BJ (cell line): ENCODE data around the gene CRYZL1. TPM values are rescaled to one million over a fixed set of nuclear protein-coding genes. Genes with fewer than 3 reads are reported as not detected.

Experiments
- CTCF ChIA-PET: fragments of 350-600 bp; formaldehyde crosslinking; extraction: SDS; loops from one replicate; lab custom pipeline; 2021; ENCODE audit warnings: antibody characterized with exemption, inconsistent platforms; lab: Yijun Ruan, JAX
- POLR2A ChIA-PET: fragments of 300-600 bp; sonication (Branson Sonifier 250); formaldehyde crosslinking; extraction: SDS; loops from one replicate; lab custom pipeline; 2021; ENCODE audit warnings: antibody characterized with exemption; lab: Charles Lee
- DNase-seq: peaks from one replicate; pipeline ENCODE4 v3.0.0-alpha.2; 2011; ENCODE audit warnings: low read depth
- H3K27me3 ChIP-seq: 2 replicates; pipeline ENCODE4 v1.6.0; 2011; ENCODE audit warnings: low read length; ENCODE audit not compliant: control insufficient read depth, insufficient read depth
- H3K36me3 ChIP-seq: 2 replicates; pipeline ENCODE4 v1.5.1; 2011; ENCODE audit warnings: low read length; ENCODE audit not compliant: control insufficient read depth, insufficient read depth
- H3K4me3 ChIP-seq: 2 replicates; pipeline ENCODE4 v1.5.1; 2011; ENCODE audit warnings: low read depth, mild to moderate bottlenecking, control low read depth, low read length
- CTCF ChIP-seq: IDR thresholded peaks from 2 replicates; pipeline ENCODE4 v1.5.1; 2011; ENCODE audit warnings: low read depth, mild to moderate bottlenecking, control low read depth, inconsistent platforms, low read length, moderate library complexity; ENCODE audit not compliant: insufficient read depth
- polyA plus RNA-seq: library from polyadenylated mRNA; depleted of rRNA; stranded (reverse); fragments of >200 nt; gene quantifications from 2 replicates; pipeline ENCODE4 v1.2.3, GENCODE V29; 2011

CRYZL1 gene
- polyA plus RNA-seq, 1 experiment, result 21.2 TPM

- ChIA-PET POLR2A (no interaction called here), CTCF (no interaction called here)
- DNase-seq, result no peak
- peaks cover 16% of the 10 kb centered on the region for H3K36me3 ChIP-seq
- TF ChIP-seq CTCF, result no peak
- H3K4me3 ChIP-seq, result no peak overlapping the region
- no peaks in the 10 kb centered on the region for H3K27me3 ChIP-seq
Measured at GRCh38 chr21:33558777-33559421, 82.6 kb downstream of the CRYZL1 start.

- TF ChIP-seq CTCF, result no peak
- Histone ChIP-seq H3K4me3 (no peak overlapping the region), H3K36me3 (peaks cover 25% of the 10 kb centered on the region), H3K27me3 (no peaks in the 10 kb centered on the region)
- DNase-seq, result no peak
- ChIA-PET POLR2A (interaction anchor here (0.6 kb wide), 2 partner anchors 12 to 402 kb away, joined by 5 read pairs; no protein-coding TSS in a partner anchor), CTCF (interaction anchor here (1.3 kb wide), 2 partner anchors 9 to 11 kb away, joined by 3 to 5 read pairs; no protein-coding TSS in a partner anchor)
Measured at GRCh38 chr21:33557447-33557846, 84.1 kb downstream of the CRYZL1 start.

GRCh38 chr21:33554982-33555344, 86.6 kb downstream of the CRYZL1 start:
- H3K27me3 ChIP-seq, result no peaks in the 10 kb centered on the region
- peaks cover 38% of the 10 kb centered on the region for H3K36me3 ChIP-seq
- CTCF ChIA-PET, result interaction anchor here (1.7 kb wide), 1 partner anchor 28 kb away, joined by 5 read pairs; no protein-coding TSS in a partner anchor
- no peak for DNase-seq
- POLR2A ChIA-PET, result no interaction called here
- TF ChIP-seq CTCF, result no peak
- no peak overlapping the region for H3K4me3 ChIP-seq

- Histone ChIP-seq H3K36me3 (peaks cover 35% of the 10 kb centered on the region), H3K27me3 (no peaks in the 10 kb centered on the region), H3K4me3 (no peak overlapping the region)
- ChIA-PET CTCF (interaction anchor here (1.7 kb wide), 1 partner anchor 29 kb away, joined by 5 read pairs; no protein-coding TSS in a partner anchor), POLR2A (no interaction called here)
- no peak for TF ChIP-seq CTCF
- DNase-seq, result no peak
Measured at GRCh38 chr21:33554236-33554981, 87.1 kb downstream of the CRYZL1 start.

GRCh38 chr21:33552999-33553598, 88.4 kb downstream of the CRYZL1 start:
- H3K27me3 ChIP-seq, result no peaks in the 10 kb centered on the region
- H3K36me3 ChIP-seq, result peaks cover 35% of the 10 kb centered on the region
- ChIA-PET CTCF (no interaction called here), POLR2A (no interaction called here)
- H3K4me3 ChIP-seq, result no peak overlapping the region
- TF ChIP-seq CTCF, result no peak
- no peak for DNase-seq
